GM23338 (cell line): ENCODE results near the gene INTU. TPM values are rescaled to one million over a fixed set of nuclear protein-coding genes. Genes with fewer than 3 reads are reported as not detected.

Source experiments
- ATAC-seq: fragments of 200-7000 bp; cut with Tn5 transposase; 3 replicates; pipeline ENCODE4 v1.9.1; 2020
- DNase-seq: peaks from one replicate; pipeline ENCODE4 v3.0.0-alpha.2; 2015; ENCODE audit warnings: low spot score
- H2AFZ ChIP-seq: fragments of 200-600 bp; sonication (generic); 2 replicates; pipeline ENCODE4 v1.8.0; 2016; ENCODE audit warnings: antibody characterized with exemption, mild to moderate bottlenecking, moderate library complexity
- H3F3A ChIP-seq: fragments of 200-600 bp; sonication (generic); replicated peaks from 2 replicates; pipeline ENCODE4 v1.8.0; 2017; ENCODE audit warnings: antibody characterized with exemption, mixed run types, low read depth
- H3K27ac ChIP-seq: fragments of 200-600 bp; sonication (generic); 2 replicates; pipeline ENCODE4 v1.6.1; 2016; ENCODE audit warnings: low read depth
- H3K27me3 ChIP-seq: fragments of 200-600 bp; sonication (generic); 2 replicates; pipeline ENCODE4 v1.8.0; 2016; ENCODE audit warnings: mild to moderate bottlenecking, mixed run types, moderate library complexity; ENCODE audit not compliant: insufficient read depth
- H3K36me3 ChIP-seq: fragments of 200-600 bp; sonication (generic); 2 replicates; pipeline ENCODE4 v1.8.0; 2016; ENCODE audit warnings: mild to moderate bottlenecking; ENCODE audit not compliant: insufficient read depth
- H3K4me1 ChIP-seq: fragments of 200-600 bp; sonication (generic); 2 replicates; pipeline ENCODE4 v1.8.0; 2016; ENCODE audit warnings: mild to moderate bottlenecking, moderate library complexity; ENCODE audit not compliant: insufficient read depth
- H3K4me2 ChIP-seq: fragments of 200-600 bp; sonication (generic); 2 replicates; pipeline ENCODE4 v1.7.1; 2017; ENCODE audit warnings: mixed run types
- H3K4me3 ChIP-seq: fragments of 200-600 bp; sonication (generic); 2 replicates; pipeline ENCODE4 v1.6.1; 2016; ENCODE audit warnings: mixed run types
- H3K79me2 ChIP-seq: fragments of 200-600 bp; sonication (generic); replicated peaks from 2 replicates; pipeline ENCODE4 v1.8.0; 2017; ENCODE audit warnings: mild to moderate bottlenecking; ENCODE audit not compliant: insufficient read depth
- H3K9me2 ChIP-seq: fragments of 200-600 bp; sonication (generic); 2 replicates; pipeline ENCODE4 v1.8.0; 2017; ENCODE audit not compliant: insufficient read depth
- H4K20me1 ChIP-seq: fragments of 200-600 bp; sonication (generic); replicated peaks from 2 replicates; pipeline ENCODE4 v1.8.0; 2017; ENCODE audit warnings: mild to moderate bottlenecking; ENCODE audit not compliant: insufficient read depth
- H3K27ac Mint-ChIP-seq: 2 replicates; pipeline ENCODE4 v1.8.0; 2020; ENCODE audit warnings: inconsistent platforms, mild to moderate bottlenecking, moderate library complexity, mixed read lengths
- H3K27me3 Mint-ChIP-seq: 3 replicates; pipeline ENCODE4 v1.8.0; 2022; ENCODE audit warnings: low read depth, mild to moderate bottlenecking, moderate library complexity, mixed read lengths, inconsistent platforms; ENCODE audit not compliant: insufficient read depth, poor library complexity
- H3K36me3 Mint-ChIP-seq: 3 replicates; pipeline ENCODE4 v1.8.0; 2021; ENCODE audit warnings: low read depth, mild to moderate bottlenecking, inconsistent platforms, moderate library complexity, mixed read lengths
- H3K4me1 Mint-ChIP-seq: 3 replicates; pipeline ENCODE4 v1.8.0; 2020; ENCODE audit warnings: mild to moderate bottlenecking, inconsistent platforms, mixed read lengths
- H3K4me3 Mint-ChIP-seq: 3 replicates; pipeline ENCODE4 v1.8.0; 2021; ENCODE audit warnings: moderate library complexity, mild to moderate bottlenecking, inconsistent platforms, mixed read lengths
- H3K9me3 Mint-ChIP-seq: 3 replicates; pipeline ENCODE4 v1.8.0; 2020; ENCODE audit warnings: moderate library complexity, mild to moderate bottlenecking, inconsistent platforms, mixed read lengths
- CREB1 ChIP-seq: fragments of 250-450 bp; sonication (Bioruptor Pico); IDR thresholded peaks from 2 replicates; pipeline ENCODE4 v1.5.0; 2020; ENCODE audit warnings: low read depth, mild to moderate bottlenecking, moderate library complexity
- ETS1 ChIP-seq: IDR thresholded peaks from 2 replicates; pipeline ENCODE4 v1.6.1; 2016; ENCODE audit warnings: antibody characterized with exemption
- EZH2 ChIP-seq: fragments of 200-600 bp; sonication (generic); IDR thresholded peaks from one replicate; pipeline ENCODE4 v1.8.0; 2017; ENCODE audit warnings: antibody characterized with exemption, mild to moderate bottlenecking, low read depth; ENCODE audit not compliant: unreplicated experiment
- EZH2phosphoT487 ChIP-seq: fragments of 200-600 bp; sonication (generic); IDR thresholded peaks from one replicate; pipeline ENCODE4 v1.8.1; 2018; ENCODE audit warnings: antibody characterized with exemption; ENCODE audit not compliant: unreplicated experiment
- JUNB ChIP-seq: IDR thresholded peaks from one replicate; pipeline ENCODE4 v1.6.1; 2016; ENCODE audit warnings: antibody characterized with exemption; ENCODE audit not compliant: unreplicated experiment
- NANOG ChIP-seq: IDR thresholded peaks from 2 replicates; pipeline ENCODE4 v1.6.1; 2016; ENCODE audit warnings: antibody characterized with exemption, borderline replicate concordance
- REST ChIP-seq: IDR thresholded peaks from one replicate; pipeline ENCODE4 v1.6.1; 2018; ENCODE audit warnings: antibody characterized with exemption; ENCODE audit not compliant: unreplicated experiment
- STAT1 ChIP-seq: IDR thresholded peaks from one replicate; pipeline ENCODE4 v1.6.1; 2016; ENCODE audit warnings: antibody characterized with exemption; ENCODE audit not compliant: unreplicated experiment
- polyA plus RNA-seq: library from polyadenylated mRNA; unstranded; fragments of >200 nt; fragmentation: Nextera tagmentation; extraction: Ambion mirVana; gene quantifications from 2 replicates; pipeline ENCODE4 v1.2.1, GENCODE V29; 2016
- total RNA-seq: library from RNA; depleted of rRNA; stranded (reverse); fragments of >200 nt; shearing (Covaris generic); gene quantifications from 2 replicates; pipeline ENCODE4 v1.2.3, GENCODE V29; 2014
- TF ChIP-seq, protein P1 (sequence below), 2 experiments: fragments of 200-600 bp in 1 of 2; sonication (generic) in 1 of 2; conservative IDR thresholded peaks; 2 replicates each; pipeline versions ENCODE4 v1.5.1 to v1.6.1; 2016 to 2017; ENCODE audit warnings: antibody characterized with exemption in 2 of 2, low read depth in 2 of 2, mild to moderate bottlenecking in 2 of 2, moderate library complexity in 1 of 2

Gene INTU
- total and polyA plus RNA-seq, 2 experiments from 2014 or later = 10.3 to 16.6 TPM

DNA sequence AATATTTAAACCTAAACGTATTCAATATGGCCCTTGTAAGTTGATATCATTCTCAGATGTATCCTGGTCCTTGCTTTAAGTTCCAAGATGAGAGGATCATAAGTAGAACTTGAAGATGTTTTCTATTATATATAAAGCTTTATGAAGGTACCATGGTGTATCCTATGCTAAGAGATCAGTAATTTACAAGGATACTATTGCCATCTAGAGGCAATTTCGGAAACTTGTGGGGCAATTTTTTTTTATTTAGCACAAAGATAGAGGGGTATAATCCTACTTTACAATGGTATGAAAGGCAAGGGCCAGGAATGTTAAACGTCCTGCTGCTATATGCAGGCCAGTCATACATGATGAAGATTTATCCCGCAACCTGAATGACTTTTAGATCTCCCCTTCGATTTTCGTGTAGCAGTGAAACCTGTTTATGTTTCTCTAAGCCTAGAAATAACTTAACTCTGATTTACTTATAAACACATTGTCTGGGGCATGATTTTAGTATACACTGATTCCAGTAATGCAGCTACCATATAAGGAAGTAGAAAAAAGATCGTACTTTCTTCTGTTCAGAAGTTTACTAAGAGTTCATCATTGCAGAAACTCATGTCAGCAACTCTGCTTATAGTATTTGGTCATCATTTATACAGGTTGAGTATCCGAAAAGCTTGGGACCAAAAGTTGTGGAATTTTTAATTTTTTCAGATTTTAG is 100.0 kb downstream of the INTU start:
- Histone ChIP-seq H3K36me3 (no peaks in the 10 kb centered on the region), H3F3A (no peaks in the 10 kb centered on the region), H3K27me3 (no peaks in the 10 kb centered on the region), H4K20me1 (no peaks in the 10 kb centered on the region), H3K79me2 (no peaks in the 10 kb centered on the region), H3K4me1 (no peaks in the 10 kb centered on the region), H2AFZ (no peak overlapping the region), H3K9me2 (no peaks in the 10 kb centered on the region), H3K27ac (no peak overlapping the region), H3K4me2 (no peak overlapping the region), H3K4me3 (no peak overlapping the region)
- TF ChIP-seq, protein P1, sequence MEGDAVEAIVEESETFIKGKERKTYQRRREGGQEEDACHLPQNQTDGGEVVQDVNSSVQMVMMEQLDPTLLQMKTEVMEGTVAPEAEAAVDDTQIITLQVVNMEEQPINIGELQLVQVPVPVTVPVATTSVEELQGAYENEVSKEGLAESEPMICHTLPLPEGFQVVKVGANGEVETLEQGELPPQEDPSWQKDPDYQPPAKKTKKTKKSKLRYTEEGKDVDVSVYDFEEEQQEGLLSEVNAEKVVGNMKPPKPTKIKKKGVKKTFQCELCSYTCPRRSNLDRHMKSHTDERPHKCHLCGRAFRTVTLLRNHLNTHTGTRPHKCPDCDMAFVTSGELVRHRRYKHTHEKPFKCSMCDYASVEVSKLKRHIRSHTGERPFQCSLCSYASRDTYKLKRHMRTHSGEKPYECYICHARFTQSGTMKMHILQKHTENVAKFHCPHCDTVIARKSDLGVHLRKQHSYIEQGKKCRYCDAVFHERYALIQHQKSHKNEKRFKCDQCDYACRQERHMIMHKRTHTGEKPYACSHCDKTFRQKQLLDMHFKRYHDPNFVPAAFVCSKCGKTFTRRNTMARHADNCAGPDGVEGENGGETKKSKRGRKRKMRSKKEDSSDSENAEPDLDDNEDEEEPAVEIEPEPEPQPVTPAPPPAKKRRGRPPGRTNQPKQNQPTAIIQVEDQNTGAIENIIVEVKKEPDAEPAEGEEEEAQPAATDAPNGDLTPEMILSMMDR (conservative IDR thresholded peaks at IDR 0.05; ENCODE audit: low read depth in 2 of 2) = peak; percentile 58 to 81
- no peak for TF ChIP-seq EZH2
- Mint-ChIP-seq H3K36me3 (no peaks in the 10 kb centered on the region; the same call in 2 of the 3 replicates), H3K4me3 (no peak overlapping the region), H3K27ac (no peak overlapping the region), H3K27me3 (no peaks in the 10 kb centered on the region), H3K9me3 (no peaks in the 10 kb centered on the region), H3K4me1 (0 out of 3 replicates have a peak, but pooled peaks cover 3% of the 10 kb centered on the region)
- peak; percentile 85 for ATAC-seq
- DNase-seq = peak; percentile 68

- no peaks in the 10 kb centered on the region for H3K36me3 ChIP-seq
- no peak for DNase-seq
- no peak overlapping the region for H3K4me2 ChIP-seq
- no peak overlapping the region for H2AFZ ChIP-seq
- no peak overlapping the region for H3K27ac Mint-ChIP-seq
- no peak overlapping the region for H3K4me3 ChIP-seq
- no peaks in the 10 kb centered on the region for H4K20me1 ChIP-seq
- H3K27me3 Mint-ChIP-seq = no peaks in the 10 kb centered on the region
- H3K27ac ChIP-seq = no peak overlapping the region
- H3K79me2 ChIP-seq = no peaks in the 10 kb centered on the region
- no peaks in the 10 kb centered on the region for H3K27me3 ChIP-seq
- ATAC-seq = no peak
- H3K9me2 ChIP-seq = no peaks in the 10 kb centered on the region
- H3K4me1 ChIP-seq = no peaks in the 10 kb centered on the region
- no peaks in the 10 kb centered on the region for H3F3A ChIP-seq
- 0 out of 3 replicates have a peak, but pooled peaks cover 3% of the 10 kb centered on the region for H3K4me1 Mint-ChIP-seq
- no peaks in the 10 kb centered on the region for H3K36me3 Mint-ChIP-seq
- H3K4me3 Mint-ChIP-seq = no peak overlapping the region
- no peaks in the 10 kb centered on the region for H3K9me3 Mint-ChIP-seq
- TF ChIP-seq EZH2 (no peak), JUNB (no peak), NANOG (no peak), EZH2phosphoT487 (no peak), STAT1 (no peak), ETS1 (no peak), CREB1 (CRISPR knock-in tag) (no peak), REST (no peak)
- TF ChIP-seq, protein P1 (conservative IDR thresholded peaks at IDR 0.05; ENCODE audit: low read depth in 2 of 2) = no peak
These were observed 102.2 kb downstream of the INTU start for GRCh38 chr4:127734976-127735375.
